HG03521 (cell line): ENCODE data around the gene AK9.
"Not testable (repeated sequence)": the region's sequence is repeated elsewhere in the genome, so short reads cannot be mapped to it uniquely, and the experiment has no call there.

Source experiments
- ATAC-seq: cut with Tn5 transposase; IDR thresholded peaks from one replicate; pipeline ENCODE4 v1.9.1; 2021; ENCODE audit warnings: mild to moderate bottlenecking, moderate library complexity; ENCODE audit not compliant: unreplicated experiment

AK9 gene

DNA sequence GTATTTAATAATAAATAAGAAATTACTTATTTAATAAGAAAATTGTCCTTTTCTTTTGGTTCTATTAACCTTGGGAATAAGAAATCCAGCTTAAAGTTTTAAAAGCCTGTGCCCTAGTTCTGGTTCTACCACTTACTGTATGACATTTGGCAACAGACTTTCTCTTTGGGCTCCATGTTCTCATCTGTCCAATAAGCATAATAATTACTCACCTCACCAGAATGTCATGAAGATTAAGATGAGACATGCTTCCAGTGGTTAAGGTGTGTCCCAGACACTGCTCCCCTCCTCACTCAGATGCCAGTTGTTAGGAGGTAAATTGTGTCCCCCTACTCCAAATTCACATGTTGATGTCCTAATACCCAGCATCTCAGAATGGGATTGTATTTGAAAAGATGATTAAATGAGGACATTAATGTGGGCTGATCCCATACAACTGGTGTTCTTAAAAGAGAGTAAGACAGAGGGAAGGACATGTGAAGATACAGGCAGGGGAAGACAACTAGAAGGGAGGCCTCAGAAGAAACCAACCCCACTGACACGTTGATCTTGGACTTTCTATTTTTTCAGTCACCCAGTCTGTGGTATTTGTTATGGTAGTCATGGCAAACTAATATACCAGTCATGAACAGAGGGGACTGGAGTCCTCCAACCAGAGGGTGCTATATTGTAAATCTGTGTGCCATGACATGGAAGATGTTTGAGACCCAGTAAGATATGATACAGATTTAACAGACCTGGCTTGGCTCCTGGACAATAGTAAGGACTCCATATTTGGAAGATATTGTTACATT is 229.1 kb downstream of the AK9 start:
- no peak for ATAC-seq

DNA sequence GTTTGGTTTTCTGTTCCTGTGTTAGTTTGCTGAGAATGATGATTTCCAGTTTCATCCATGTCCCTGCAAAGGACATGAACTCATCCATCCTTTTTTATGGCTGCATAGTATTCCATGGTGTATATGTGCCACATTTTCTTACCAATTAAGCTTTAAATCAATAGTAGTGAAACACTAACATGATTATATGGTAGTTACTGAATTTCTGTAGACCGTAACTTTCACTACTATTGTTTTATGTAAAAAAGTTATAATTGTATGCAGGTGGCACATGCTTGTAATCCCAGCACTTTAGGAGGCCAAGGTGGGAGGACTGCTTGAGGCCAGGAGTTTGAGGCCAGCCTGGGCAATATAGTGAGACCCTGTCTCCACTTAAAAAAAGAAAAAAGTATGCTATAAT is 229.8 kb downstream of the AK9 start:
- ATAC-seq: not testable (repeated sequence)

DNA sequence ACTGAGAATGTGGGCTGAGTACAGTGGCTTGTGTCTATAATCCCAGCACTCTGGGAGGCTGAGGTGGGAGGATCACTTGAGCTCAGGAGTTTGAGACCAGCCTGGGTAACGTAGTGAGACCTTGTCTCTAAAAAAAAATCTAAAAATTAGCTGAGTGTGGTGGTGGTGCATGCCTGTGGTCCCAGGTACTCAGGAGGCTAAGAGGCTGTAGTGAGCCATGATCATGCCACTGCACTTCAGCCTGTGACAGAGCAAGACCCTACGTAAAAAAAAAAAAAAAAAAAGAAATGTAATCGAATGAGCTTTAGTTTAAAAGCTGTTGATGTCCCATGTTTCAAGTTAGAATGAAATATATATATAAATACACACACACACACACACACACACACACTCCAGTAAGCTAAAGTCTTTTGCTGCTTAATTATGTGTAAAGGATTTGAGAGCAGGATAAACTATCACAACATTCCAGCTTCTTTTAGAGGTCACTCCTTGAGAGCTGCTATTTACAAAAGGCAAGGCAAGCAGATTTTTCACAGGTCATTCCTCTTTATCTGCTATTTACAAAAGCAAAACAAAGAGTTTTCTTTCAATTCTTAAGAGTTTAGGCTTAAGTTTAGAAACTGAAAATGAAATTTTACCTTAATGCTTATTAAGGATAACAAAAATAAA is 230.7 kb downstream of the AK9 start:
- ATAC-seq: no peak

- no peak for ATAC-seq
Measured at GRCh38 chr6:109458774-109459531, 232.0 kb downstream of the AK9 start.

DNA sequence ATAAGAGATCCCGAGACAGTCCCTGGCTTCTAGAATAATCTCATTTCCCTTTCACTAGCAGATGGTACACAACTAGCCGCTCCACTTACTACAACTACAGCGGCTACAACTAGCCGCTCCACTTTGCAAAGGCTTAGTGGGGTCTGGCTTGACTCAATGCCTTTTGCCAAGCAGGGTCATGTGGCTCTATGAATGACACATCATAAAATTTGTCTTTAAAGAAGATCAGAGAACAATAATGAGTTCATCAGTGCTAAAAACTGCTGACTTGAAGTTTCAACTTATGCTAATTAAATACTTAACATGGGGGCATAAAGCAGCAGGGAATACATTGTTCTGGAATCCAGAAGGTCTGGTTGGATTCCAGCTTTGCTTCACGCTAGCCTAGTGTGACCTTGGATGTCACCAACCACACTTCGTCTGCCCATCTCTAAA is 233.4 kb downstream of the AK9 start:
- ATAC-seq: no peak

DNA sequence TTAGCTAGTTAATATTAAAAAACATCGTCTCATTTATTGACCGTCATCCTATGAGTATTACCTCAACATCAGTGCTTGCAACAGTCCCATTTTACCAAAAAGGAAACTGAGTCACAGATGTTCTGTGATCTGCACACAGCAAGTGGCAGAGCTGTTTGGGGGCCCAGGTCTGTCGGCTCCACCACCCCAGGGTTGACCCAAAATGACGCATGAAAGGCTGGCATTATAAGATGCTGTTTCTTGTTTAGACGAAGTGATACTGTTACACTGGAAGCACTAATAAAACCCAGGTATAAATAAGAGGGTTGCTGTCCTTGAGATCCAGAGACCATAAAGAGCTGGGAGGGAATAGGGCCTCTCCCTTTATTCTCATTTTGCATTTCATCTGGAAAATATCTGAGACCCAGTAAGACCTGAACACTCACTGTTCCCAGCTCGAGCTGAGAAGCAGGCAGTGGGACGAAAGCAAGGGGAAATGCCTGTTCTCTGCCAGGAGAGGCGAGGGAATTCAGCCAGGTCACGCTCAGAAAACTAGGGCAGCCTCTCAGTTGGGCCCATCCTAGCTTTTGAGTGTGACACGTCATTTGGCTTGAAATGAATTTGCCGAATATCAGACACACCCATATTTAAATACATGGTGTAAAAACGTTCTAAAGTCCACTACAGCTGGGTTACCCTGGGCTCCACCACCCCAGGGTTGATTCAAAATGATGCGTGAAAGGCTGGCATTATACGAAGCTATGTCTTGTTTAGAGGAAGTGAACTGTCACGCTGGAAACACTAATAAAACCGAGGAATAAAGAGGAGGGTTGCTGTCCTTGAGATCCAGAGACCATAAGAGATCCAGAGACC is 234.1 kb downstream of the AK9 start:
- no peak for ATAC-seq

- peak; percentile 5 for ATAC-seq
Measured at GRCh38 chr6:109456111-109456583, 234.9 kb downstream of the AK9 start.

GRCh38 chr6:109455437-109456110 is 235.4 kb downstream of the AK9 start, which contains the start of gene MICAL1:
TSS of gene MICAL1 (minus strand) at chr6:109455772. CDS start at chr6:109454196, 1,576 bp downstream.
- ATAC-seq: peak; percentile 61

DNA sequence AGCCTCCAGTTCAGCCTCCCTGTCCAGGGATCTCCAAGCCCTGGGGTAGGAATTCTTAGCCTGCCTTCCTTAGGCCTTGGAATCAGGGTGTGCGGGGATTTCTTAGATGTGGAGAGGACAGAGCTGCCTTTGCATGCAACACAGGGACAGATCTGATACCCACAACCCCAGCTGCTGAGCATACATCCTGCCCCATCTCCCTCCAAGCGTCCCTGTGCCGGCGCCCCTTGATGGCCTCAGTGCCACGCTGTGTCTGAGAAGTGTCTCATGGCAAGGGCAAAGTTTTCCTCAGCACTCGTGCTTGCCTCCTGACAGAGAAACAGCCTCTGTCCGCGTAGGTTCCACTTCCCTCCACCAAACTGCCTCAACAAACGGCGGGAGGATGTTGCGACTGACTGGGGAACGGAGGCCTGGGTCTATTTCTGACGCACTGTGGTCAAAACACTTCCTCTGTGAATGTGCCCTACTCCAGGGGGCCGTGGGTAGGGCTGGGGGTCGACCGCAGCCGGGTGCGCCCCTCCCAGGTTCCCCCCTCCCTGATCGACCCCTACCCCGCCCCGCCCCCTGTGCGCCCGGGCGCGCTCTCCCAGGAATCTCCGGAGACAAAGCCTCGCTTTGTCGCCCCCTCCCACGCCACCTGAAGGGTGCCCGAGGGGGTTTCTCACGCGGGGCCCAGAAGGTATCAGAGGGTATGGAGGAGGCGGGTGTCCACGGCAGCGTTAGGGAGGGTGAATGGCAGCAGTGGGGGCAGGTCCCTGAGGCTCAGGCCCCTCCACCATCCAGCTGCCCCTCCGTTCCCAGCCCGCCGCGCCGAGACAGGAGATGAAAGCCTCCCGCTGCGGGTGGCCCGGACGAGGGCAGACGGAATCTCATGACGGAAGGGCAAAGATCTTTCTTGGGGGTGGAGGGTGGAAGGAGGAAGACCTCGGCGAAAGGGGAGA is 236.2 kb downstream of the AK9 start:
- ATAC-seq: peak; percentile 17

GRCh38 chr6:109453594-109454495 is 237.2 kb downstream of the AK9 start:
- no peak for ATAC-seq

DNA sequence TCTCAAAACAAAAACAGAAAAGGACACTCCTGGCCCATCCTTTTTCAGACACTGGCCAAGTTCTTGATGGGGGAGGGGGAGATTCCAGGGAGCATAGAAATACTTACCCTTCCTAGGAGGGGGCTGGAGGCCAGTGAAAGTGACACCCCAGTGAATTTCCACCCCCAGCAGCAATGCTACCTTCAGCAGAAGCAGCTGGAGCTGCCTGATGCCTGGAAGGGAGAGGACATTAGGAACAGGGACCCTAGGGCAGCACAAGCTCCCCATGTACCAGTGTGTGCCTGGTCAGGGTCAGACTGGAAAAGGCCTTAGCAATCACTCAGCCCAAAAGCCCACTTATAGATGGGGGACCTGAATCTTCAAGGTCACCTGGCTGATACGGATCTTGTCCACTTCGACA is 237.8 kb downstream of the AK9 start:
- ATAC-seq: no peak

DNA sequence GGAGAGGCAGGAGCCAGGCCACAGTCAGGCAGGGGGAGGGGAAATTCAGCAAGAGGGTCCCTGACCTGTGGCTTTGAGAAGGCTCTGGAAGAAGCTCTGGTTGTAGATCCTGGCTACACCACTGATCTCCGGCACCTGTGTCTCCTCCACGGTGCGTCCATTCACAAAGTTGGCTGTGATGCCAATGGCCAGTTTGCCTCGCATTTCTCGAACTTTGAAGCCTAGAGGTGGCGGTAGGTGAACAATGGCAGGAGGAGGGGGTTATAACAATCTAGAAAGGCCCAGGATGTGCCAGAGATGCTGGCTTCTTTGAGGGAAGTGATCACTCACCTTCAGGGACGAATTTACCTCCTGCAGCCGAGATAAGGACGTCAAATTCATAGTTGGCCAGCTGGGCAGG is 238.8 kb downstream of the AK9 start:
- no peak for ATAC-seq

DNA sequence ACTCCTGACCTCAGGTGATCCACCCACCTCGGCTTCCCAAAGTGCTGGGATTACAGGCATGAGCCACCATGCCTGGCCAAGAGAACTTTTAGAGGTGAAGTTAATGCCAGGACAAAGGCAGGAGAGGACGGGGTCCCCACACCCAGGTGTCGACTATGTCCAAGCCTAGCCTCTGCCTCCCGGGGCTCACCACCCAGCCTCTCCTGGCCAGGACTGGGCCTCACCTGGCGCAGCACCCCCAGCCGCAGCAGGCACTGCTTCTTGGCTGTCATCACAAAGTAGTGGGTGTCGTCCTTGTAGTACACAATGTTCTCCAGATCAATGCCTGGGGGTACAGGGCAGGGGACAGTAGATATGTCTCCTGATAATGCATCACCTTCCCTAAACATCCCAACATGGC is 239.6 kb downstream of the AK9 start:
- ATAC-seq: no peak

- no peak for ATAC-seq
Measured at GRCh38 chr6:109450801-109451200, 240.2 kb downstream of the AK9 start.

DNA sequence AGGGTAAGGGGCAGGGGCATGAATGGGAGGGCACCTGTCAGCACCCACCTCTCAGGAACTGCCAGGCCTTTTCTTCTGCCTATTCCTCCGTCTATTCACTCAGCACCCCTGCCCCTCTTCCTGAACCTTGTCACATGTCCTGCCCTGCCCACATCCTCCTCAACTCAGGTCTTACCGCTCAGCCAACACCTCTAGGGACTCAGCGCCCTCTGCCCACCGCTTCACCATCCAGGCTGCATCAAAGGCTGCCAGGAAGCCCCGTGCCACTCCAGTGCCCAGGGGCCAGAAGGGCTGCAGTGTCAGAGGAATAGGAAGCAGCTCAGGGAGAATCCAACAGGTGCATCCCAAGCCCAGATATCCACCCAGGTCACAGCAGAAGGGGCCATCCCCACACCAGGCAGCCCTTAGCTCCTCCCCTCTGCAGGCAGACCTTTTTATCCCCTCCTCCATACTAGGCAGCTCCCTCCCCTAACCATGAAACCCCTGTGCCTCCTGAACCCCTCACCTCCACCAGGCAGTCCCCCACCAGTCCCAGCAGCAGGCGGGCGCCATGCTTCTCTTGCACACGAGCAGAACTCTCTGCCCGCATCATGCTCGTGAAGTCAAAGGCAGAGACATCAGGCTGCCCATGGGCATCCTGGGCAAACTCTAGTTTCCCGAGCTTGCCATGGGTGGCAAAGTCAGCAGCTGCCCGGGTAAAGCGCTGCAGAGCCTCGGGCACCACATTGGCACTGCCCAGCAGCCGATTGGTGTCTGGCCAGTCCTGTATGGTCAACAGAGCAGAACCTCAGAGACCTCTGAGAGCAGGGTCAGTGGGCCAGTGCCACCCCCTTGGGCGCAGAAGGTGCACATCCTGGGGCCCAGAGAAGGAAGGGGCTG is 241.0 kb downstream of the AK9 start:
- no peak for ATAC-seq

- no peak for ATAC-seq
Measured at GRCh38 chr6:109449064-109449794, 241.8 kb downstream of the AK9 start.
